ENCODE results near the gene ALG1.

- TF ChIP-seq CTCF (IDR thresholded peaks at IDR 0.05) (no peak), POLR2A (IDR thresholded peaks at IDR 0.05; ENCODE audit: low read length) (no peak), CHD2 (IDR thresholded peaks at IDR 0.05; ENCODE audit: low read length, partially characterized antibody) (no peak), REST (IDR thresholded peaks at IDR 0.05) (no peak), ESRRA (IDR thresholded peaks at IDR 0.05; ENCODE audit: borderline replicate concordance, low read length) (no peak), KDM5A (IDR thresholded peaks at IDR 0.05) (no peak), CHD4 (IDR thresholded peaks at IDR 0.05; ENCODE audit: borderline replicate concordance) (no peak)
Measured at GRCh38 chr16:5062790-5063765, 8.6 kb upstream of the ALG1 start.
